SK-N-SH treated with all-trans-retinoic acid at 6 μM for 48 hours (cell line): ENCODE results near the gene KLHL26.

Experiments used
- CSDC2 ChIP-seq: fragments of 250-450 bp; sonication (Bioruptor Pico); IDR thresholded peaks from 2 replicates; pipeline ENCODE4 v1.5.0; 2020; ENCODE audit warnings: mild to moderate bottlenecking, moderate library complexity
- ISL1 ChIP-seq: fragments of 250-450 bp; sonication (Bioruptor Pico); IDR thresholded peaks from 2 replicates; pipeline ENCODE4 v2.1.2; 2022; ENCODE audit warnings: mild to moderate bottlenecking, moderate library complexity
- PPARA ChIP-seq: fragments of 250-450 bp; sonication (Bioruptor Pico); IDR thresholded peaks from 2 replicates; pipeline ENCODE4 v1.5.0; 2020; ENCODE audit warnings: mild to moderate bottlenecking, borderline replicate concordance
- RARB ChIP-seq: fragments of 250-450 bp; sonication (Bioruptor Pico); IDR thresholded peaks from 2 replicates; pipeline ENCODE4 v1.8.0; 2021; ENCODE audit warnings: mild to moderate bottlenecking, moderate library complexity
- SNAI2 ChIP-seq: fragments of 250-450 bp; sonication (Bioruptor Pico); IDR thresholded peaks from 2 replicates; pipeline ENCODE4 v1.5.0; 2020; ENCODE audit warnings: mild to moderate bottlenecking, moderate library complexity
- TOX ChIP-seq: fragments of 250-450 bp; sonication (Bioruptor Pico); IDR thresholded peaks from 2 replicates; pipeline ENCODE4 v1.8.0; 2021; ENCODE audit warnings: mild to moderate bottlenecking, moderate library complexity, borderline replicate concordance
- ZFP3 ChIP-seq: fragments of 250-450 bp; sonication (Bioruptor Pico); IDR thresholded peaks from 2 replicates; pipeline ENCODE4 v1.5.0; 2020; ENCODE audit warnings: mild to moderate bottlenecking, moderate library complexity
- ZNF565 ChIP-seq: fragments of 450-650 bp; formaldehyde crosslinking; conservative IDR thresholded peaks from 2 replicates; pipeline ENCODE4 v1.5.0; 2020; ENCODE audit warnings: low read depth, mild to moderate bottlenecking, moderate library complexity
- TF ChIP-seq, protein P1 (sequence below): fragments of 250-450 bp; sonication (Bioruptor Pico); IDR thresholded peaks from 2 replicates; pipeline ENCODE4 v1.8.0; 2020; ENCODE audit warnings: mild to moderate bottlenecking, moderate library complexity, borderline replicate concordance
- TF ChIP-seq, protein P2 (sequence below): fragments of 250-450 bp; sonication (Bioruptor Pico); IDR thresholded peaks from 2 replicates; pipeline ENCODE4 v1.5.0; 2020; ENCODE audit warnings: mild to moderate bottlenecking, moderate library complexity

DNA sequence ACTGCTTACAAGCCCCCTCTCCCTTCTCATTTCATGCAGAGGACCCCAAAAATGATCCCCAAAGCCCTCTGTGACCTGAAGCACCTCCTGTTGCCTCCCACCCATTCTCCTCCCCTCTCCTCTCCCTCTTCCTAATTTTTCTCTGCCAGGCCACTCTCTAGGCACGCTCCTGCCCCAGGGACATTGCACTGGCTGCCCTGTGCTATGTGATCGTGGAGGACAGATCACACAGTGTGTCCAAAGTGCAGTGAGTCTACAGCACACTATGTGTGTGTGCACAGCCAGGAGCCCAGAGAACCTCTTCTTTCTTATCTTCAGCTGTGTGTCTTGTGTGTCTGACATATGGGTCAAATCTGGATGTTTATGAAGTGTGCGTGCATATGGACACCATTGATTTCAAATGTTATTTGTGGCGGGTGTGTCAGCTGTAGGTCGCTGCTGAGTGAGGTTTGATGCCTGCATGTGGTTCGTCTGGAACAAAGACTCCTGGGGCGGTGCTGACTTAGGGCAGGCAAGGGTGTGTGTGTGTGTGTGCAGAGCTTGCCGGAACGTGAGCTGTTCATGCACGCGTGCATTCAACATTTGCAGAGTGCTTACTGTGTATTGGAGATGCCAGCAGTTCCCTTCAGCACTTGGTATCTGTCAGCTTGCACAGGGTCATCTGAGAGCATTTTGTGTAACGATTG lies 2.1 kb upstream of the KLHL26 start:
- TF ChIP-seq, protein P1, sequence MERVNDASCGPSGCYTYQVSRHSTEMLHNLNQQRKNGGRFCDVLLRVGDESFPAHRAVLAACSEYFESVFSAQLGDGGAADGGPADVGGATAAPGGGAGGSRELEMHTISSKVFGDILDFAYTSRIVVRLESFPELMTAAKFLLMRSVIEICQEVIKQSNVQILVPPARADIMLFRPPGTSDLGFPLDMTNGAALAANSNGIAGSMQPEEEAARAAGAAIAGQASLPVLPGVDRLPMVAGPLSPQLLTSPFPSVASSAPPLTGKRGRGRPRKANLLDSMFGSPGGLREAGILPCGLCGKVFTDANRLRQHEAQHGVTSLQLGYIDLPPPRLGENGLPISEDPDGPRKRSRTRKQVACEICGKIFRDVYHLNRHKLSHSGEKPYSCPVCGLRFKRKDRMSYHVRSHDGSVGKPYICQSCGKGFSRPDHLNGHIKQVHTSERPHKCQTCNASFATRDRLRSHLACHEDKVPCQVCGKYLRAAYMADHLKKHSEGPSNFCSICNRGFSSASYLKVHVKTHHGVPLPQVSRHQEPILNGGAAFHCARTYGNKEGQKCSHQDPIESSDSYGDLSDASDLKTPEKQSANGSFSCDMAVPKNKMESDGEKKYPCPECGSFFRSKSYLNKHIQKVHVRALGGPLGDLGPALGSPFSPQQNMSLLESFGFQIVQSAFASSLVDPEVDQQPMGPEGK (CRISPR knock-in tag): no peak
- no peak for TF ChIP-seq ZNF565 (CRISPR knock-in tag)
- TF ChIP-seq, protein P2, sequence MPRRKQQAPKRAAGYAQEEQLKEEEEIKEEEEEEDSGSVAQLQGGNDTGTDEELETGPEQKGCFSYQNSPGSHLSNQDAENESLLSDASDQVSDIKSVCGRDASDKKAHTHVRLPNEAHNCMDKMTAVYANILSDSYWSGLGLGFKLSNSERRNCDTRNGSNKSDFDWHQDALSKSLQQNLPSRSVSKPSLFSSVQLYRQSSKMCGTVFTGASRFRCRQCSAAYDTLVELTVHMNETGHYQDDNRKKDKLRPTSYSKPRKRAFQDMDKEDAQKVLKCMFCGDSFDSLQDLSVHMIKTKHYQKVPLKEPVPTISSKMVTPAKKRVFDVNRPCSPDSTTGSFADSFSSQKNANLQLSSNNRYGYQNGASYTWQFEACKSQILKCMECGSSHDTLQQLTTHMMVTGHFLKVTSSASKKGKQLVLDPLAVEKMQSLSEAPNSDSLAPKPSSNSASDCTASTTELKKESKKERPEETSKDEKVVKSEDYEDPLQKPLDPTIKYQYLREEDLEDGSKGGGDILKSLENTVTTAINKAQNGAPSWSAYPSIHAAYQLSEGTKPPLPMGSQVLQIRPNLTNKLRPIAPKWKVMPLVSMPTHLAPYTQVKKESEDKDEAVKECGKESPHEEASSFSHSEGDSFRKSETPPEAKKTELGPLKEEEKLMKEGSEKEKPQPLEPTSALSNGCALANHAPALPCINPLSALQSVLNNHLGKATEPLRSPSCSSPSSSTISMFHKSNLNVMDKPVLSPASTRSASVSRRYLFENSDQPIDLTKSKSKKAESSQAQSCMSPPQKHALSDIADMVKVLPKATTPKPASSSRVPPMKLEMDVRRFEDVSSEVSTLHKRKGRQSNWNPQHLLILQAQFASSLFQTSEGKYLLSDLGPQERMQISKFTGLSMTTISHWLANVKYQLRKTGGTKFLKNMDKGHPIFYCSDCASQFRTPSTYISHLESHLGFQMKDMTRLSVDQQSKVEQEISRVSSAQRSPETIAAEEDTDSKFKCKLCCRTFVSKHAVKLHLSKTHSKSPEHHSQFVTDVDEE (CRISPR knock-in tag): no peak
- no peak for TF ChIP-seq ISL1 (CRISPR knock-in tag)
- TF ChIP-seq SNAI2 (CRISPR knock-in tag): no peak
- TF ChIP-seq PPARA (CRISPR knock-in tag): no peak
- no peak for TF ChIP-seq TOX (CRISPR knock-in tag)
- TF ChIP-seq CSDC2 (CRISPR knock-in tag): no peak
- TF ChIP-seq RARB (CRISPR knock-in tag): no peak
- TF ChIP-seq ZFP3 (CRISPR knock-in tag): no peak
